ENCODE results near the gene NEDD8. TPM values are rescaled to one million over a fixed set of nuclear protein-coding genes. Genes with fewer than 3 reads are reported as not detected.
"Not testable (repeated sequence)": the region's sequence is repeated elsewhere in the genome, so short reads cannot be mapped to it uniquely, and the experiment has no call there.

The NEDD8 gene
- polyA plus RNA-seq, 6 donors from 2014 or later, result 306 to 385 (median 326) TPM

DNA sequence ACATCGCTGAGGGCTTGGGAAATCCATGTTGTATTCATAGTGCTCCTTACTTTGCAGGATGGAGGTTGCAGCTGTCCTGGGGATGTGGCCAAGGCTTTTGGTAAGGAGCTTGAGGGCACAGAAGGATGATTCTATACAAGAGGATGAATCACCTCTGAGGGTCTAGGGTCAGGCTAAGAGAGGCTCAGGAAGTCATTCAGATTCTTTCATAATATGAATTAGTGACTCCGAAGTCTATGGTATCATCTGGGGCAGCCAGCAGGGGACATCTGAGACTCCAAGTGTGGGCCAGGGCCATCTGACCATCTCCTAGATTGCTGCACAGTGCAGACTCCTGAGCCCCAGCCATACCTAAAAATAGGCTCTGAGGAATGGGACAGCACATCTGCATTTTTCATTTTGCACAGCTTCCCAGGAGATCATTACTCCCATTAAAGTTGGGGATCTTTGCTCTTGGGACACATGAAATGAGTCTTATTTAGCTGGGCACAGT, 5.3 kb upstream of the NEDD8 start:
- Mint-ChIP-seq H3K4me1 (peaks cover 54 to 80% (median 73%) of the 10 kb centered on the region in 3 donors), H3K36me3 (peaks cover 18 to 30% of the 10 kb centered on the region in 2 donors), H3K27me3 (no peaks in the 10 kb centered on the region), H3K4me3 (peak overlapping the region in 2 of 8 donors; percentile 66 to 94), H3K27ac (peak overlapping the region in 4 of 6 donors; percentile 26 to 83 (median 66)), H3K9me3 (no peaks in the 10 kb centered on the region)
- ATAC-seq (ENCODE audit: low read depth in 2 of 2), result no peak
- no peak for DNase-seq

DNA sequence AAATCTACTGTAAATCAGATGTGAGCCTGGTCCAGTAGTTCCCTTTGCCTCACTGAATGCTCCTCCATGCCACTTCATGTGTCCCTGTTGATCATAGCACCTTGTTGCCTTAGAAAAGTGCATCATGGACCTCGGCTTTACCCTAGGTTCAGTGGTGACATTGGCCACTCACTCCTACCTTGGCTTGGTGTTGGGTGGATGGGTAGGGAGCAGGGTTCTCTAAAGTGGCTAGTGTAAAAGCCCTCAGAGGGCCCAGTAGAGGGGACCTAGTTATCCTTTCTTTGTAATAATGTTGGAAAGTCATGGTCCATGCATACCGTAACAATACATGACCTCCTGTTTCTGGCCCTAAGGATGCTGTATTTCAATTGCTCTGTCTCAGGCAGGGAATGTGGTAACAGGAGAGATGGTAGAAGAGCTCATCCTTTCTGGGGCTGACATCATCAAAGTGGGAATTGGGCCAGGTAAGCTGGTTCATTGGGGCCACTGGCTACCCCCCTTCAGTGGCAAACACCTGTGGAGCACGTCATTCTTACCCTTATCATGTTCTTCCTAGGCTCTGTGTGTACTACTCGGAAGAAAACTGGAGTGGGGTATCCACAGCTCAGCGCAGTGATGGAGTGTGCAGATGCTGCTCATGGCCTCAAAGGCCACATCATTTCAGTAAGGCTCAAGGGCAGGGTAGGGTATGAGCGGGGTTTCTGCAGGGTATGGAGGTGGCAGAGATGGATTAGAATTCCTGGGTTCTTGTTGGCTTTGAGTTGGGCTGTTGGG, 4.7 kb upstream of the NEDD8 start:
- DNase-seq (no peak), ATAC-seq (ENCODE audit: low read depth in 2 of 2) (no peak)
- H3K27ac Mint-ChIP-seq, result peak overlapping the region in 3 of 6 donors; percentile 41 to 83 (median 74)
- peaks cover 18 to 30% of the 10 kb centered on the region in 2 donors for H3K36me3 Mint-ChIP-seq
- H3K4me1 Mint-ChIP-seq, result peaks cover 58 to 79% (median 73%) of the 10 kb centered on the region in 3 donors
- H3K4me3 Mint-ChIP-seq, result peak overlapping the region in 3 of 8 donors; percentile 35 to 94 (median 66)
- no peaks in the 10 kb centered on the region for H3K9me3 Mint-ChIP-seq
- no peaks in the 10 kb centered on the region for H3K27me3 Mint-ChIP-seq

DNA sequence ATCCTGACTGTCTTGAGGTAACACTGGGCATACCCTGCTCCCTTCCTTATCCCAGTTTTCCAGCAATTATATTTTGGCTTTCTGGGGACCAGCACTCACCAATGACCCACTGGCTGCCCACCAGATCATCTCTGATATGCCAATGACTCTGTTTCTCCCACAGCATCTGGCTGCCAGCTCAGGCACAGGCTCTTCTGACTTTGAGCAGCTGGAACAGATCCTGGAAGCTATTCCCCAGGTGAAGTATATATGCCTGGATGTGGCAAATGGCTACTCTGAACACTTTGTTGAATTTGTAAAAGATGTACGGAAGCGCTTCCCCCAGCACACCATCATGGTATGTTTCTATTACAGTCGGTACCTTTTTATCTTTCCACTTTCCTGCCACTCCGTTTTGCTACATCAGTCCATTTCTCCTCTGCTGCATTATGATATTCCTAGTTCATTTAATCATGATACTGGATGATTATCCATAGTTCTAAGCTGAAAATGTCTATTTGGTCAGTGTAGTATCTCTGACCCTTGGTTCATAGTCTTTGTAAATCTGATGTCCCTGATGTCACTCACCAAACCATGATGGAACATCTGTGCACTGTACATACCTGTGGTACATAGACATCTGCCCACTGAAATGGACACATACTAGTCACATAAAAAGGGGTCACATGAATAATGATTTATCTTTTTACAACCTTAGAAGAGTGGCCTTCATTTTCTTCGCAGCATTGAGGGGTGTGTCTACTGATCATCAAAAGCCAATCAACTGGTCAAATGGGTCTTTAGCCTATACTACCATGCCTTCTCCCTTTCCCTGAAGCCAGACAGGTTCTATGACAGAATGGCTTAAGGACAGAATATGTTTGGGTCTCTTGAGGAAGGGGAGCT, 3.9 kb upstream of the NEDD8 start:
- peak overlapping the region in 1 of 8 donors; percentile 94 for H3K4me3 Mint-ChIP-seq
- H3K36me3 Mint-ChIP-seq, result peaks cover 18 to 30% of the 10 kb centered on the region in 2 donors
- no peaks in the 10 kb centered on the region for H3K27me3 Mint-ChIP-seq
- ATAC-seq (ENCODE audit: low read depth in 2 of 2), result no peak
- peak overlapping the region in 4 of 6 donors; percentile 42 to 86 (median 74) for H3K27ac Mint-ChIP-seq
- peaks cover 64 to 83% (median 79%) of the 10 kb centered on the region in 3 donors for H3K4me1 Mint-ChIP-seq
- no peak for DNase-seq
- no peaks in the 10 kb centered on the region for H3K9me3 Mint-ChIP-seq

DNA sequence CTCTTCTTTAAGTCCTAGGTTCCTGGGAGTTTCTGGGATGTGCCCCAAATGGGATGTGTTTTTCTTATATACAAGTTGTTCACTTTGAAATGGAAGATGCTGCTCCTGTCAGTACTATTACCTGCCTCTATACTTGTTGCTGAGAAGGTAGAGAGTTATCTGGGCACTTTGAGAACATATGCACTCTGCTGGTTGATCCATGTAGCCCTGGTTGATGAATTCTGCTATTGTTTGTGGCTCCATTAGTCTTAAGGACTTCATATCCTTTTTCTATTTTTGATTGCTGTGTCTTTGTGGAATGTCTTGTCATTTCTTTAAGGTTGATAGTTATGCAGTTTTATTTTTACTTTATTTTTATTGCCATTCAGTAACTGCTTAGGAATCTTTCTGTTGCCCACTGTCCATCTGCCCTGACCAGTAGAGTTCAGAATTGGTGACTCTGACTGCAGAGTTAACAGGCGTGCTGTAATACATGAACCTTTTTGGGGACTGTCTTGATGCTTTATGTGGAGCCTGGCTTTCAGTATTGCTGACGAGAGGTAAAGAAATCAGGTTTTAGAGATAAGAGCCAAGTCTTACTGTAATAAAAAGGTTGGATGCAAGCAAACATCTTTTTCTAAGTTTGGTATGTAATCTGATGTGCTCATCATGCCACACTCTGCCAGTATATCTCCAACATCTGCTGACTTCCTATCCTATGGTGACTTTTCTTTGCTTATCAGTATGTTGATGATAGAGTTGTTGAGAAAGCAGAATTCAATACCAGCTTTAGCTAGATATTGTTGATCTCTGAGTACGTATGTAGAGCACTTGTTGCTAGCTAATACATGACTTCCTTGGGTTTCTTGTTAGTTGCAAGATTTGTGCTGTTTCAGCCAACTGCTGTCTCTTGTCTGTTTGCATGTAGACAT, 2.2 kb upstream of the NEDD8 start:
- DNase-seq (no peak), ATAC-seq (ENCODE audit: low read depth in 2 of 2) (no peak)
- Mint-ChIP-seq H3K27ac (peak overlapping the region in 4 of 6 donors; percentile 17 to 72 (median 48)), H3K27me3 (no peaks in the 10 kb centered on the region), H3K4me1 (peaks cover 49 to 71% (median 64%) of the 10 kb centered on the region in 3 donors), H3K4me3 (peak overlapping the region in 7 of 8 donors; percentile 24 to 99 (median 67)), H3K36me3 (peaks cover 18 to 30% of the 10 kb centered on the region in 2 donors), H3K9me3 (no peaks in the 10 kb centered on the region)

DNA sequence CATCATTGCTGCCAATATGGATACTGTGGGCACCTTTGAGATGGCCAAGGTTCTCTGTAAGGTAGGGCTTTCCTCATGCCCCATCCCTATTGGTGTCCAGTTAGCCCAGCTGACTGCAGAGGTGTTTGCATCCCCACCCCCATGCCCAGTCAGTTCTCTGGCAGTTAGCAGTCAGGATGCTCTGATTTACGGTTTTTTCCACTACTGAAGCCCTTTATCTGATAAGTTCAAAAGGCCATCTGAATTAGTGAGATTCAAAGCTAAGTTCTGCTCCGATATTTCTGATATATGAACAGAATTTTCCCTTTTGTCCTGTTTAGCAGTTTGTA, 1.3 kb upstream of the NEDD8 start:
- Mint-ChIP-seq H3K4me1 (peaks cover 45 to 63% (median 56%) of the 10 kb centered on the region in 3 donors), H3K4me3 (peak overlapping the region; percentile 82 to 100 (median 99)), H3K36me3 (peaks cover 18 to 29% of the 10 kb centered on the region in 2 donors), H3K27ac (peak overlapping the region in 2 of 6 donors; percentile 68 to 97), H3K9me3 (no peaks in the 10 kb centered on the region), H3K27me3 (no peaks in the 10 kb centered on the region)
- no peak for ATAC-seq (ENCODE audit: low read depth in 2 of 2)
- no peak for DNase-seq

DNA sequence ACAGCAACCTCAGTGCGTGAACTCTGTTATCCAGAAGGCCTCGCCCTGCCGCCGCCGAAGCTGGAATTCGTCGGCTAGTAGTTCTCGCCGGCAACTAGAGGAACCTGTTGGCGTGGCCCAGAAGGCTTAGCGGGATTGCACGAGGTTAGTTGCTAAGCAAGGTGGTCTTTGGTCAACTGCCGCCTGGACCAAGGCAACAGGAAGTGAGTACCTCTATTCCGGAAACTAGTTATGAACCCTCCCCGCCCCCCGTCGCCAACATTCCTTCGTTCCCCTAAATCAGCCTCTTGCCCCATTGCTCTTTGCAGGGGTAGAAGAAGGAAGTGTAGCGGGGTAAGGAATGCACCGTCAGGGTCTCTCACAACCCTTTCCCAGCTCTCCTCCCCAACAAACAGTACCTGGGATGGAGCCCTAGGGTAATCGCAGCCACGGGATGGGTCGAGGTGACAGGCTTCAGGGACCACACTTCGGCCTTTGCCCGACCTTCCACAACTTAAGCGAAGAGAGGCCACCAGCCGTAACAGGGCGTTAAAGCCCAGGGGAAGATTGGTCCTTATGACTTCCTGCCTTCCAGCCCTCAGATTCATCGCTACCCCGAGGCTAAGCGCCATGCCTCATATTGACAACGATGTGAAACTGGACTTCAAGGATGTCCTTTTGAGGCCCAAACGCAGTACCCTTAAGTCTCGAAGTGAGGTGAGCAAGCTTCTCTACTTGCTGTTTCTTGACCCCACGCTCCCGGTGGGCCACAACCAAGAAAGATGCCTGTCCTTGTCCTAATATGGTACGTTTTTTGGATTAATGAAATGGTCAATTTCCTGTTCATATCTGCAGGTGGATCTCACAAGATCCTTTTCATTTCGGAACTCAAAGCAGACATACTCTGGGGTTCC, 724 bp upstream of the NEDD8 start, which contains the start of gene GMPR2:
GMPR2 (plus strand) TSS at position 285 of the 893 bp plus-strand sequence; CDS start at position 610, 325 bp downstream.
- Mint-ChIP-seq H3K27ac (peak within 1 kb of the TSS; percentile 85 to 98 (median 97)), H3K27me3 (no peaks in the 10 kb centered on the region), H3K4me1 (peaks cover 39 to 61% (median 50%) of the 10 kb centered on the region in 3 donors), H3K9me3 (no peaks in the 10 kb centered on the region), H3K4me3 (peak within 1 kb of the TSS; percentile 82 to 100 (median 99)), H3K36me3 (peaks cover 14 to 23% of the 10 kb centered on the region in 2 donors)
- ATAC-seq (ENCODE audit: low read depth in 2 of 2) (peak; percentile 44), DNase-seq (no peak)

DNA sequence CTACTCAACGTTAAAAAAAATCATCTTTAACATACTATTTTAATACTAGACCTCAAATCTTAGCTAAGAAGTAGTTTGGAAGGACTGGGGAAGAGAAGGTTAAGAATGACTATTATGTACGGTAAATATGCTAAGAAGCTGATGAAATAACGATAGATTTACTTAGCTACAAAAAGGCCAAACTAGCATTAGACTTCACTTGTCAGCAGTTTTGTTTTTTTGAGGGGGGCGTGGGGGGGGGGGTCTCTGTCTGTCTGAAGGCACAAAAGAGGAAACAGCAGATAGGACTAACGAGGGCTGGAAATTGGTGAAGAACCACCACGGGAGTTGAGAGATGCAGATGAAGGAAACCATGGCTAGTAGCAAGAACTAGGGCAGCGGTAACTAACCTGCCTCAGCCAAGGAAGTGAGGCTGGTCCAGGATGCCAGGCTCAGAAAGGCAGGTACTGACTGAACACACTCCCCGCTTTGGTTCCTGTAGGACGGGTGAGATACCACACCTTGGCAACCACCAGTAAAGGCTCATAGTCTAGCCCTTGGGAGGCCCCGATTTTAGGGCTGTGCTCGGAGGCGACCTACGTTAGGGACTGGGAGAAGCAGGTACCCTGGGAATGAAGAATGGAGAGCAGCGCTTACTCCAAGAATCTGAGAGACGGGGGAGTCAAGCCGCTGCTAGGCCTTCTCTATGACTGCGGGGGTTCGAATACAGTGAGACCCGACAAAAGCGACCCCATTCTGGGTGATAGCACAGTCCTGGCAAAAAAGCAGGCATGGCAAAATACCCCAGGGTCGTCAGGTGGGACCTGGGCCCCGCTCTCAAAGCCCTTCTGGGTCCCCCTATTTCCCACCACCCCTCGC, 675 bp downstream of the NEDD8 start:
- H3K9me3 Mint-ChIP-seq, result no peaks in the 10 kb centered on the region
- no peaks in the 10 kb centered on the region for H3K27me3 Mint-ChIP-seq
- ATAC-seq (ENCODE audit: low read depth in 2 of 2) (no peak), DNase-seq (no peak)
- peak overlapping the region; percentile 20 to 98 (median 86) for H3K27ac Mint-ChIP-seq
- peaks cover 9% of the 10 kb centered on the region in 2 donors for H3K36me3 Mint-ChIP-seq
- peak overlapping the region; percentile 82 to 100 (median 99) for H3K4me3 Mint-ChIP-seq
- H3K4me1 Mint-ChIP-seq, result peaks cover 32 to 54% (median 45%) of the 10 kb centered on the region in 3 donors

DNA sequence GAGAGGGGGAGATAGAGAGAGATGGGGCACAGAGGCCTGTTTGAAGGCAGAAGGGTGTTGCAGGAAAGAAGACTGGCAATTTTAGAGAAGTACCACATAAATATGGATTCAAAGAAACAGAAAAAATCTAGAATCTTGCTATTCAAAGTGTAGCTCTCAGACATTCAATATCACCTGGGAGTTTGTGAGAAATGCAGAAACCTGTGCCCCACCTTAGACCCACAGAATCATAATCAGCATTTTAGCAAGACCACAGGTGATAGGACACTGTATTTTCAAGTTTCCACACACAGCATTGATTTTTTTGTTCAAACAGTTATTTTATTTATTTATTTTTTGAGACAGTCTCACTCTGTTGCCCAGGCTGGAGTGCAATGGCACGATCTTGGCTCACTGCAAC, 3.3 kb downstream of the NEDD8 start:
- DNase-seq (no peak), ATAC-seq (ENCODE audit: low read depth in 2 of 2) (no peak)
- H3K9me3 Mint-ChIP-seq, result no peaks in the 10 kb centered on the region
- H3K4me1 Mint-ChIP-seq, result peaks cover 24 to 51% (median 40%) of the 10 kb centered on the region in 3 donors
- no peaks in the 10 kb centered on the region for H3K27me3 Mint-ChIP-seq
- peak overlapping the region in 2 of 6 donors; percentile 2 to 19 for H3K27ac Mint-ChIP-seq
- H3K4me3 Mint-ChIP-seq, result peak overlapping the region in 1 of 8 donors; percentile 41
- no peaks in the 10 kb centered on the region for H3K36me3 Mint-ChIP-seq

DNA sequence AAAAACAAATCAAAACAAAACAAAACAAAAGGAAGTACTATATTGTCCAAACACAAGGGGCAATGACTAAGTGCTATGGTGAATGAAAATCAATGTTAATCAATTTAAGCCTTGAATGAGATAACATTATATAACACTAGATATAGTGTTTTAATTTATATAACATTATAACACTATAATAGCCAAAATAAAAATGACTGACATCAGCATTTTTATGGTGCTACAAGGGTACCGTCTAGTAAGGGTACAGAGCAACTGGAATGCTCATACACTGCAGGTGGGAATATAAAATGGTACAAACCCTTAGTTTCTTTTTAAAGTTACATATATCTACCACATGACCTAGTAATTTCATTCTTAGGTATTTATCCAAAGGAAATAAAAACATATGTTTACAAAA, 5.7 kb downstream of the NEDD8 start:
- H3K27ac Mint-ChIP-seq, result no peak overlapping the region

DNA sequence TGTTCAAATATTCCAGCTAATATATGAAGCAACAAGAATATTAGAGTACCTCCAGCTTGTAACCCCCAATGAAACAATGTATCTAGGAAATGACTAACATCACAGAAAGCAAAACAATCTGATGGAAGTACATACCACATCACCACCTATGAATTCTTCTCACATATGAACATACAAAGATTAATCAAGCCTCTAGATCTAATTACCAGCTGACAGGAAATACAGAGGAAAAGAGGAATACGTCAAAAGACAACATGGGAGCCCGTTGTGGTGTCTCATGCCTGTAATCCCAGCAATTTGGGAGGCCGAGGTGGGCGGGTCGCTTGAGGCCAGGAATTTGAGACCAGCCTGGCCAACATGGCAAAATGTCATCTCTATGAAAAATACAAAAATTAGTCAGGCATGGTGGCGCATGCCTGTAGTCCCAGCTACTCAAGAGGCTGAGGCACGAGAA, 7.5 kb downstream of the NEDD8 start:
- ATAC-seq (ENCODE audit: low read depth in 2 of 2), result no peak
- peak overlapping the region in 1 of 6 donors; percentile 60 for H3K27ac Mint-ChIP-seq
- H3K27me3 Mint-ChIP-seq, result no peaks in the 10 kb centered on the region
- H3K4me1 Mint-ChIP-seq, result peaks cover 14 to 24% (median 14%) of the 10 kb centered on the region in 3 donors
- no peak overlapping the region for H3K4me3 Mint-ChIP-seq
- H3K36me3 Mint-ChIP-seq, result no peaks in the 10 kb centered on the region
- no peak for DNase-seq
- no peaks in the 10 kb centered on the region for H3K9me3 Mint-ChIP-seq

More for the DNA sequence above, 5.7 kb downstream of the NEDD8 start:
- Mint-ChIP-seq H3K27me3 (no peaks in the 10 kb centered on the region), H3K36me3 (no peaks in the 10 kb centered on the region), H3K9me3 (no peaks in the 10 kb centered on the region), H3K4me3 (peak overlapping the region in 1 of 8 donors; percentile 62), H3K4me1 (peaks cover 18 to 31% (median 23%) of the 10 kb centered on the region in 3 donors)
- DNase-seq, result no peak
- ATAC-seq (ENCODE audit: low read depth in 2 of 2), result no peak

DNA sequence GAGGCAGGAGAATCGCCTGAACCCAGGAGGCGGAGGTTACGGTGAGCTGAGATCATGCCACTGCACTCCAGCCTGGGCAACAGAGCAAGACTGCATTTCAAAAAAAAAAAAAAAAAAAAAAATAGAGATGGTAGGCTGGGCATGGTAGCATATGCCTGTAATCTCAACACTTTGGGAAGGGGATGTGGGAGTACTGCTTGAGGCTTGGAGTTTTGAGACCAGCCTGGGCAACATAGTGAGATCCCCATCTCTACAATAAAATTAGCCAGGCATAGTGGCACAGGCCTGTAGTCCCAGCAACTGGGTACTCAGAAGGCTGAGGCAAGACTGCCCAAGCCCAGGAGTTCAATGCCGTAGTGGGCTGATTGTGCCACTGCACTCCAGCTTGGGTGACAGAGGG, 9.2 kb downstream of the NEDD8 start:
- peaks cover 11 to 24% (median 14%) of the 10 kb centered on the region in 3 donors for H3K4me1 Mint-ChIP-seq
- H3K4me3 Mint-ChIP-seq; H3K9me3 Mint-ChIP-seq; DNase-seq; ATAC-seq (ENCODE audit: low read depth in 2 of 2); H3K27ac Mint-ChIP-seq; H3K36me3 Mint-ChIP-seq; H3K27me3 Mint-ChIP-seq: not testable (repeated sequence)
